Naive B cell (primary cell): ENCODE results near the gene KIF1A. TPM values are rescaled to one million over a fixed set of nuclear protein-coding genes. Genes with fewer than 3 reads are reported as not detected.

Experiments
- ATAC-seq, 2 donors: fragments of 150-1000 bp; cut with Tn5 transposase; 2 replicates each; pipeline ENCODE4 v1.10.0; 2021; ENCODE audit warnings: low read depth in 2 of 2, mild to moderate bottlenecking in 2 of 2, moderate library complexity in 2 of 2
- DNase-seq: peaks from one replicate; pipeline ENCODE4 v3.0.0; 2022
- H3K27ac Mint-ChIP-seq, 6 donors: one replicate each; pipeline ENCODE4 v1.8.0; 2020 to 2022; ENCODE audit warnings: mild to moderate bottlenecking in 6 of 6, mixed read lengths in 6 of 6, moderate library complexity in 5 of 6, inconsistent platforms in 2 of 6
- H3K27me3 Mint-ChIP-seq, 3 donors: one replicate each; pipeline ENCODE4 v1.8.0; 2021 to 2022; ENCODE audit warnings: mixed read lengths in 3 of 3, mild to moderate bottlenecking in 1 of 3
- H3K36me3 Mint-ChIP-seq, 2 donors: one replicate each; pipeline ENCODE4 v1.8.0; 2020 to 2022; ENCODE audit warnings: mixed read lengths in 2 of 2, inconsistent platforms in 1 of 2, mild to moderate bottlenecking in 1 of 2
- H3K4me1 Mint-ChIP-seq, 3 donors: one replicate each; pipeline ENCODE4 v1.8.0; 2020 to 2022; ENCODE audit warnings: mixed read lengths in 3 of 3, inconsistent platforms in 1 of 3, mild to moderate bottlenecking in 1 of 3, moderate library complexity in 1 of 3
- H3K4me3 Mint-ChIP-seq, 8 donors: one replicate each; pipeline ENCODE4 v1.8.0; 2020 to 2022; ENCODE audit warnings: mild to moderate bottlenecking in 8 of 8, mixed read lengths in 8 of 8, moderate library complexity in 8 of 8, inconsistent platforms in 2 of 8
- H3K9me3 Mint-ChIP-seq, 7 donors: one replicate each; pipeline ENCODE4 v1.8.0; 2020 to 2022; ENCODE audit warnings: mixed read lengths in 7 of 7, mild to moderate bottlenecking in 5 of 7, inconsistent platforms in 2 of 7, moderate library complexity in 1 of 7
- polyA plus RNA-seq, 6 donors: library from polyadenylated mRNA; unstranded; fragments of 300-500 nt; fragmentation: Illumina TruSeq; gene quantifications; one replicate each; pipeline ENCODE4 v1.2.3, GENCODE V29; 2021; ENCODE audit warnings: low read depth in 6 of 6

Gene KIF1A
- polyA plus RNA-seq, 6 donors from 2014 or later, result not detected

DNA sequence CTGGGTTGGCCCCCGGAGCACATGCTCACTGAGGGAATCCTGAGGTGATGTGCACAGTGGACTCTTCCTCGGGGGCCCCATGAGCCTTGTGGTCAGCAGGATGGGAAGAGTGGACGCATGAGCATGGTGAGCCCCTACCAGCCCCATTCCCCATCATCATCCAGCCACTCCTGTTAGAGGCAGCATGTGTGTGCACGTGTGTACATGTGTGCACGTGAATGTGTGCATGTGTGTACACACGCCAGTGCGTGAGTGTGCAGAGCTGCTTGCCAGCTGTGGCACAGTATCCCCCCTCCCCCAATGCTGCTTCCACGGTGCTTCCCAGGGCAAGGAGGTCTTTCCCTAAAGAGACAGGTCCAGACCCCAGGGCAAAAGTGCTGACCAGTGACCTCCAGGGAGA lies 57.8 kb downstream of the KIF1A start:
- no peaks in the 10 kb centered on the region for H3K4me1 Mint-ChIP-seq
- no peak for DNase-seq
- H3K27me3 Mint-ChIP-seq, result no peaks in the 10 kb centered on the region
- H3K4me3 Mint-ChIP-seq, result no peak overlapping the region
- no peaks in the 10 kb centered on the region for H3K9me3 Mint-ChIP-seq
- no peaks in the 10 kb centered on the region for H3K36me3 Mint-ChIP-seq
- no peak overlapping the region for H3K27ac Mint-ChIP-seq
- ATAC-seq, result no peak

DNA sequence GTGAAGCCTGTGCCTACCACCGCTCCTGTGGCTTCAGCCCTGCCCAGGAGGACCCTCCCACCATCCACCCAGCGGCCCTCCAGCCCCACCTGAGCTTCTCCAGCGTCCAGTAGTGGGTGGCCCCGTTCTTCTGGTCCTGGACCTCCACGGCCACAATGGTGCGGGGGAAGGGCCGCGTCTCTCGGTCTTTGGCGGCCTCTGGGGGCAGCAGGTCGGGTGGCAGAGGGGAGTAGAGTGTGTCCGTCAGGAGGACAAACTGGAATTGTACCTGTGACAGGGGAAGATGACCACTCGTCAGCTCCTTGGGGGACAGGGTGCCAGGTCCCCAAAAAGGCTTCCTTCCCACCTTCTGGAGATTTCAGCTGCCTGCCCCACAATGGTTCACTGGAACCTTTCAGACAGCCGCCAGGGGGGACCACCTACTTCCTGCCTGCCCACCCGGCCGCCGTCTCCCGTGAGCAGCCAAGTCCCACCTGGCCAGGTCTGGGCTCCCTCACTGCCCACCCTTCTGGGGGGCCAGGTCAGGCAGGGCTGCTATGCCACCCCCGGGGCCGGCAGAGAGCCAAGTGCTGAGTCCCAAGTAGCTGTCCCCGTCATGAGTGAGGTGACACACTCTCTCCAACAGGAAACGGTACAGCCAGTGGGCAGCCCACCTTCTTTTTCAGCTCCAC lies 59.3 kb downstream of the KIF1A start:
- H3K27ac Mint-ChIP-seq, result no peak overlapping the region
- H3K4me3 Mint-ChIP-seq, result no peak overlapping the region
- H3K4me1 Mint-ChIP-seq, result no peaks in the 10 kb centered on the region
- no peaks in the 10 kb centered on the region for H3K9me3 Mint-ChIP-seq
- H3K36me3 Mint-ChIP-seq, result no peaks in the 10 kb centered on the region
- H3K27me3 Mint-ChIP-seq, result no peaks in the 10 kb centered on the region
- ATAC-seq, result no peak
- no peak for DNase-seq

DNA sequence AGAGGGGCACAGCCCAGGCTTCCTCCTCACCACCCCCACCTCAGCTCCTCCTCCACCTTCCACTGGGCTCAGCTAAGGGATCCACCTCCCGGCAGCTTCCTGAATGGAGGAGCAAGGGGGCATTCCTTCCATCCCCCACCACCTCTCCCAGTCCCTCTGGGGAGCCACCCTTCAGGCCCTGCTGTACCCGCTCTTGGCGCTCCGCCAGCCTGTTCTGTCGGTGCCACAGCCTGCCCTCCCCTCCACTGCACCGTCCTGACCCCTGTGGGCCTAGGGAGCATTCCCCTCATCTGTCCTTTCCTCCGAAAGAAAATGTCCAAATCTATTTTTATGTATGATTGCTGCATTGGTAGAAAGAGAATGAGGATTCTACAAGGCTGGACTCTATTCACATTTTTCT lies 59.9 kb downstream of the KIF1A start:
- Mint-ChIP-seq H3K27ac (no peak overlapping the region), H3K9me3 (no peaks in the 10 kb centered on the region), H3K4me3 (no peak overlapping the region), H3K27me3 (no peaks in the 10 kb centered on the region), H3K4me1 (no peaks in the 10 kb centered on the region), H3K36me3 (no peaks in the 10 kb centered on the region)
- ATAC-seq (no peak), DNase-seq (no peak)

DNA sequence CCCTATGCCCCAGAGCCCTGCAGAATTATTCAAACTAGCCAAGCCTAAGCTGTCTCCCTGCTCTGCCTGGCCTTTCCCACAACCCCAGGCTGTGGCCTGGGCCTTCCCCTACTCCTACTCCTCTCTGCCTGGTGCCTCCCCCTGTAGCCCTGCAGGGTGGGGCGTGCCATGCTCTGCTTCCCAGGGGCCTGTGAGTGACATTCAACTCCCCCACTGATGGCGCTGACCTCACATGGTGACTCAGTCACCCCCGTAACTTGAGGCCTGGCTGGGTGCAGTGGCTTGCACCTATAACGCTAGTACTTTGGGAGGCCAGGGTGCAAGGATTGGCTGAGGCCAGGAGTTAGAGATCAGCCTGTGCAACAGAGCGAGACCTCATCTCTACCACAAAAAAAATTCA lies 60.6 kb downstream of the KIF1A start:
- no peaks in the 10 kb centered on the region for H3K27me3 Mint-ChIP-seq
- no peaks in the 10 kb centered on the region for H3K4me1 Mint-ChIP-seq
- no peaks in the 10 kb centered on the region for H3K9me3 Mint-ChIP-seq
- H3K36me3 Mint-ChIP-seq, result no peaks in the 10 kb centered on the region
- no peak overlapping the region for H3K4me3 Mint-ChIP-seq
- DNase-seq (no peak), ATAC-seq (no peak)
- peak overlapping the region in 1 of 6 donors; percentile 76 for H3K27ac Mint-ChIP-seq

DNA sequence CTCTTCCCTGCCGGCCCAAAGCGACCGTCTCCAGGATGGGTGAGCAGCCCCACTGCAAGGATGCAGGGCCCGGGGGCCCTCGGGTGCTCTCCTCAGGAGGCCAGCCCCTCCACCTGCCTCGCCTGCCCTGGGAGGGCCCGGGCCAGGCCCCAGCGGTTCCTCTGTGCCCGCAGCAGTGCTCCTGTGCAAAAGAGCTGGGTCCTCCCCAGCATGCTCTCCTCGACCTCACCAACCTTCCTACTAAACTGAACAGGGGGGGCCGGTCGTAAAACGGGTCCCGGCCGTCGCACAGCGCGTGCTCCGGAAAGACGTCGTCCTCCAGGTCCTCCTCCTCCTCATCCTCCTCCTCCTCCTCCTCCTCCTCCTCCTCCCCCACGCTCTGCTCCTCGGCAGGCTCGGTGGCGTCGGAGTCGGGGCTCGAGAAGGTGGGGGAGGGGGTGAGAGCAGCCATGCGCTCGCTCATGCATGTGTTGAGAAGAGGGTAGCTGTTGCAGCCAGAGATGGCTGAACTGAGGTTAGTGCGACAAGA lies 62.9 kb downstream of the KIF1A start:
- H3K27ac Mint-ChIP-seq, result no peak overlapping the region
- no peaks in the 10 kb centered on the region for H3K9me3 Mint-ChIP-seq
- no peak for ATAC-seq
- H3K36me3 Mint-ChIP-seq, result no peaks in the 10 kb centered on the region
- no peaks in the 10 kb centered on the region for H3K4me1 Mint-ChIP-seq
- H3K4me3 Mint-ChIP-seq, result no peak overlapping the region
- no peak for DNase-seq
- H3K27me3 Mint-ChIP-seq, result no peaks in the 10 kb centered on the region

DNA sequence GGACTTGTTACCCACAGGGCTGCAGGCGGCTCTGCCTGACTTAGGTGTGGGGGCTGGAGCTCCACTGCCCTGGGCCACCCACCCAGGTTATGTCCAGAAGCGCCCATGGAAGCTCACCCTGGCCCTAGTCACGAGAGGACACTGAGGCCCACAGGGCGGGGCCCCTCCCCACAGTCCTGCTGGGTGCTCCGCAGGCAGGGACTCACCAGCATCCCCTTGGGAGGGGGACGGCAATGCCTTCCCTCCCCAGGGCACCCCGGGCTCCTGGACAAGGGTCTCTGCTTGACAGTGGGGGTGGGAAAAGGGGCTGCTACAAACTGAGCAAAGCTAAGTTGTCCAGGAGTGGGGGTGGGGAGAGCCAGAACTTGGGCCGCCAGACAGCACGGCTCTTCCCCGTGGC lies 67.8 kb downstream of the KIF1A start:
- no peaks in the 10 kb centered on the region for H3K36me3 Mint-ChIP-seq
- H3K4me1 Mint-ChIP-seq, result no peaks in the 10 kb centered on the region
- ATAC-seq (no peak), DNase-seq (no peak)
- H3K27ac Mint-ChIP-seq, result no peak overlapping the region
- no peak overlapping the region for H3K4me3 Mint-ChIP-seq
- H3K27me3 Mint-ChIP-seq, result peaks cover 0 to 7% (median 0%) of the 10 kb centered on the region in 3 donors
- H3K9me3 Mint-ChIP-seq, result no peaks in the 10 kb centered on the region

DNA sequence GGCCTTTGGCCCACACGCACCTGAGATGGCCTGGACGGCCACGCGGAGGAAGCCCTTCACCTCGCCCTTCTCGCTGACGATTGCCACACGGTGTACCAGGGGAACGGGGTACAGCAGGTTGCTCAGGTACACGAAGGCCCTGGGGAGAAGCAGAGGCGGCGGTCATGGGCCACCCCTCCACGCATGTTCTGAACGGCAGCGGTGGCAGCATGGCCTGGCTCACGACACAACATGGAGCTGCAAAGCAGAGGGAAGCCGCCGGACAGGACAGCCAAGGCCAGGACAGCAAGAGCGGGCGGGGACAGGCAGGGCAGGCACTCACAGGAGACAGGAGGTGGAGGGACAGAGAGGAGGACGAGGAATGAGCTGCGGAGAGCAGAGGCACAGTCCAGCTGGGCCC lies 69.6 kb downstream of the KIF1A start:
- H3K27me3 Mint-ChIP-seq, result peaks cover 0 to 7% (median 0%) of the 10 kb centered on the region in 3 donors
- no peaks in the 10 kb centered on the region for H3K9me3 Mint-ChIP-seq
- H3K4me3 Mint-ChIP-seq, result no peak overlapping the region
- no peak overlapping the region for H3K27ac Mint-ChIP-seq
- DNase-seq (no peak), ATAC-seq (no peak)
- H3K4me1 Mint-ChIP-seq, result no peaks in the 10 kb centered on the region
- no peaks in the 10 kb centered on the region for H3K36me3 Mint-ChIP-seq

DNA sequence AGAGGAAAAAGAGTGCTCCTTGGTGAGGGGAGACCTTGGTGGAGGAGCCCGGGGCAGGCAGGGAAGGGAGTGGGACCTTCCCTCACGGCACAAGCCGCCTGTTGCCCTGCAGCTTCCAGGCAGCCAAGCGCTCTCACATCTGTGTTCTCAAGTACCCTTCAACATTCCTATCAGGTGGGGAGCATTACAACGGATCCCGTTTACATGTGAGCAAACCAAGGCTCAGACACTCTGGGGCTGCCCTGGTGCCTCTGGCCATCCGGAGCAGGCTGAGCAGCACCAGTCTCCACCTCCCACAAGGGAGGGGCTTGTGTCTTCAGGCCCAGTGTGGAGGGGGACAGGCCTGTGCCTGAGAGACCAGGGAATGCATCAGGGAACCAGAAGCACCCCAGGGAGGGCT lies 70.5 kb downstream of the KIF1A start:
- no peak overlapping the region for H3K27ac Mint-ChIP-seq
- H3K27me3 Mint-ChIP-seq, result peaks cover 0 to 7% (median 0%) of the 10 kb centered on the region in 3 donors
- H3K4me3 Mint-ChIP-seq, result no peak overlapping the region
- H3K9me3 Mint-ChIP-seq, result no peaks in the 10 kb centered on the region
- DNase-seq (no peak), ATAC-seq (no peak)
- no peaks in the 10 kb centered on the region for H3K4me1 Mint-ChIP-seq
- no peaks in the 10 kb centered on the region for H3K36me3 Mint-ChIP-seq

DNA sequence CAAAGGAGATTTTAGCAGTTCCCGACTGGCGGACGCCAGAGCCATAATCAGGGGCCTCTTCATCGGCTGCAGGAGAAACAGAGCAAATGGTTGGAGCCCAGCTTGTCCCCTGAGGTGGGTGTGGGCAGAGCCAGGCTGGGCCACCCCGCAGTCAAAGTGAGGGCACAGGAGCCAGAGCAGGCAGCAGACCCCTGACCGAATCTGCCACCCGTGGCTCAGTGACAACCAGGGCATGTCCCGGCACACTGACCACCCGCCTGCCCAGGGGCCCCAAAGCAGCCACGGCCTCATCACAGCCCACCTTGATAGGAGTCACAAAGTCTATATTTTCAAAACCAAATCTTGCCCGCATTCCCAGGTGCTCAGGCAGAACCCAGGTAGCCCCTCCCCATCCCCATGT lies 72.8 kb downstream of the KIF1A start:
- H3K4me1 Mint-ChIP-seq, result no peaks in the 10 kb centered on the region
- H3K4me3 Mint-ChIP-seq, result no peak overlapping the region
- ATAC-seq, result no peak
- peaks cover 0 to 7% (median 0%) of the 10 kb centered on the region in 3 donors for H3K27me3 Mint-ChIP-seq
- no peaks in the 10 kb centered on the region for H3K36me3 Mint-ChIP-seq
- DNase-seq, result no peak
- no peaks in the 10 kb centered on the region for H3K9me3 Mint-ChIP-seq
- no peak overlapping the region for H3K27ac Mint-ChIP-seq

DNA sequence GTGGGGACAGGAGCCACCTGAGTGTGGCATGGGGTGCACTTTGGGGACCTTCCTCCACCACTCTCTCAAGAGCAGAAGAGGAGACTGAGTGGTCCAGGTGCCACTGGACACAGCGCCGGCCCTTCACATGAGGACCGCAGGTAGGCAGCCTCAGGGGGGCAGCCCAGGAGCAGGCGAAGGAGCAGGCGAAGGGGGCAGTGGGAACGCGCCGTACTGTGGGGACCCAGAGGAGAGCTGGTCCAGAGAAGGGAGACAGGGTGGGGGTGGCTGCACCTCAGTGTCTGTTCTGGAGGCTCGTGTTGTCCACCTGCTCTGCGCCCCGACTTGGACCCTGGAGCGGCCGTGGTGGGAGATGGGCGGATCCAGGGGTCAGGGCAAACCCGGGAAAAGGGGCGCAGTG lies 73.3 kb downstream of the KIF1A start:
- ATAC-seq (no peak), DNase-seq (no peak)
- Mint-ChIP-seq H3K27me3 (peaks cover 0 to 7% (median 3%) of the 10 kb centered on the region in 3 donors), H3K9me3 (no peaks in the 10 kb centered on the region), H3K36me3 (no peaks in the 10 kb centered on the region), H3K4me1 (no peaks in the 10 kb centered on the region), H3K4me3 (no peak overlapping the region), H3K27ac (no peak overlapping the region)

DNA sequence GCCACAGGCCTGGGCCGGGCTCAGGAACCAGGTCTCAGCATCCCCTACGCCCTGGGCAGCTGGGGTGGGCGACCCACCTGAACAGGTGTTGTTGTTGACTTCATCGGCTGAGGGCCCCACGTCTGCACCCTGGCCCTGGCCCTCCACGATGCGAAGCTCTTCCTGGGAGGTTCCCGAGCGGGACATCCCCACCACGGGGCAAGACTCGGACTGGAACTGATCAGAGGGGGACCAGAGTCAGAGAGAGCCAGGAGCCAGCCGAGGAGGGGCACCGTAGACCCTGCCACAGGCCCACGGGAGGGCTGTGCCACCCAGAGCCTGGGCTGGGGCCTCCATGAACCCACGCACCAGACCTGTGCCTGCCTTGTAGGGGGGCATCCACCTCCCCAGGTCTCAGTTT lies 74.1 kb downstream of the KIF1A start:
- Mint-ChIP-seq H3K27ac (no peak overlapping the region), H3K4me1 (no peaks in the 10 kb centered on the region), H3K36me3 (no peaks in the 10 kb centered on the region), H3K4me3 (no peak overlapping the region), H3K9me3 (no peaks in the 10 kb centered on the region), H3K27me3 (peaks cover 0 to 7% (median 5%) of the 10 kb centered on the region in 3 donors)
- ATAC-seq (no peak), DNase-seq (no peak)

DNA sequence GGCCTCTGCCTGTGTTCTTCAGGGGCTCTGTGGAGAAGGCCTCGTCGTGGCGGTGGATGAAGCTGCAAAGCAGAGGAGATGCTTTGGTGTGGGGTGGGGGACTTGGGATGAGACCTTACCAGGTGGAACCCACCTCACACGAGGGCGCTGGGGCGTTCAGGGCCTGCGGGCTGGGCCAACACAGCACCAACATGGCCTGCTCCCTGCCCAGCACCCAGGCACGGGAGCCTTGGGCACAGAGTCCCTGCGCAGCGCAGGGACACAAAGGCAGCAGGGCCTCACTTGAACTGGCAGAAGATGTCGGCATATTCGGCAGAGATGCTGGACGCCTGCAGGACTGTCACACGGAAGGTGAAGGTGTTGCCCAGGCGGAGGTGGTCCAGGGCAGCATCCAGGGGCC lies 74.6 kb downstream of the KIF1A start:
- Mint-ChIP-seq H3K4me1 (no peaks in the 10 kb centered on the region), H3K27ac (no peak overlapping the region)

DNA sequence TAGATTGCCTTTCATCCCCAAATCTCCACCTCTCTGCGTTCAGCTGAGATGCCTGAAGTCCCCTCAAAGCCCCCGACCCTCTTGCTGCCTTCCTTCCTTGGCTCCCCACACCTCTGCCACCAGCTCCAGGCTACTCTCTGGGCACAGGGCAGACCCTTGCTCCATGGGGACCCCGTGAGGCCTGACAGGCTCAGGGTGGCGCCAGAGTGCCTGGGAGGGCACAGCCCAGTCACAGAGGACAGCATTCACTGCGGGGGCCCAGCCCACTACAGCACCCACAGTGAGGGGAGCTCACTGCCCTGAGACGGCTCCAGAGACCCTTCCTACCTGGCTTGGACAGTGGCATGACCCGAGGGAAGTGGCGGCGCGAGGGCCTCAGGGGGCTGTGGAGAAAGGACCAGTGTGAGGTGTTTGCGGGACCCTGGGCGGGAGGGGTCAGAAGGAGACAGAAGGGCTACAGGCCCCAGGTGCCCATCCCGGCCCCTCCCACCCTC lies 77.4 kb downstream of the KIF1A start:
- Mint-ChIP-seq H3K4me1 (no peaks in the 10 kb centered on the region), H3K9me3 (no peaks in the 10 kb centered on the region), H3K27ac (peak overlapping the region in 1 of 6 donors; percentile 83), H3K27me3 (peaks cover 0 to 12% (median 5%) of the 10 kb centered on the region in 3 donors), H3K4me3 (peak overlapping the region in 1 of 8 donors; percentile 2), H3K36me3 (no peaks in the 10 kb centered on the region)
- ATAC-seq (no peak), DNase-seq (no peak)

More for the DNA sequence above, 74.6 kb downstream of the KIF1A start:
- no peak for ATAC-seq
- Mint-ChIP-seq H3K36me3 (no peaks in the 10 kb centered on the region), H3K27me3 (peaks cover 0 to 7% (median 5%) of the 10 kb centered on the region in 3 donors), H3K4me3 (no peak overlapping the region), H3K9me3 (no peaks in the 10 kb centered on the region)
- no peak for DNase-seq

DNA sequence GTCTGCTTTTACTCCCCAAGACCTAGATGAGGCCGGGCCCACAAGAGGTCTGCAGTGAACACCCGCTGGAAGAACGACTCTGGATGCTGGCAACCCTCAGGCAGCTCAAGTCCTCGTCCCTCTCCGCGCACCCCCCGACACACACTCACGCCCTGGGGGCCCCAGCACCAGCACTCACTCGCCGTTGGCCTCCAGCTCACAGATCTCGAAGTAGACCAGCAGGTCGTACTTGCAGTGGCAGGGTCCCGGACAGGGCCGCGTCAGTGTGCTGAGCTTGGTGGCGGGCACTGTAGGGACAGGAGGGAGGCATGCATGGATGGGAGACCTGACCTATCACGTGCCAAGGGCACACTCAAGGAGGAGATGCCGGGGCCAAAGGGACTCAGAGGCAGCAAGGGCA lies 78.9 kb downstream of the KIF1A start:
- Mint-ChIP-seq H3K27me3 (peaks cover 0 to 9% (median 5%) of the 10 kb centered on the region in 3 donors), H3K4me3 (no peak overlapping the region), H3K4me1 (no peaks in the 10 kb centered on the region), H3K27ac (peak overlapping the region in 1 of 6 donors; percentile 62), H3K9me3 (no peaks in the 10 kb centered on the region), H3K36me3 (no peaks in the 10 kb centered on the region)
- no peak for DNase-seq
- no peak for ATAC-seq
